GM10248 (cell line): ENCODE measurements around the gene RNF135.
"Not testable (repeated sequence)": the region's sequence is repeated elsewhere in the genome, so short reads cannot be mapped to it uniquely, and the experiment has no call there.

Experiments
- CTCF ChIA-PET: fragments of 300-600 bp; sonication (Branson Sonifier 250); formaldehyde crosslinking; extraction: SDS; loops from one replicate; lab custom pipeline; 2021; ENCODE audit warnings: antibody characterized with exemption; lab: Yijun Ruan, JAX
- POLR2A ChIA-PET: fragments of 350-650 bp; sonication (Branson Sonifier 250); formaldehyde crosslinking; extraction: SDS; loops from one replicate; lab custom pipeline; 2020; ENCODE audit warnings: antibody characterized with exemption; lab: Yijun Ruan, JAX
- DNase-seq: peaks from one replicate; pipeline ENCODE4 v3.0.0; 2012; ENCODE audit errors: extremely low spot score
- CTCF ChIP-seq: IDR thresholded peaks from 2 replicates; pipeline ENCODE4 v1.5.1; 2012; ENCODE audit warnings: mild to moderate bottlenecking, low read depth; ENCODE audit errors: extremely low read depth, missing control alignments, control extremely low read depth

RNF135 gene

GRCh38 chr17:31004160-31004559 lies 33.3 kb downstream of the RNF135 start:
- no peak for TF ChIP-seq CTCF
- POLR2A ChIA-PET: no interaction called here
- no peak for DNase-seq
- CTCF ChIA-PET: interaction anchor here (1.6 kb wide), 1 partner anchor 212 kb away, joined by 5 read pairs; no protein-coding TSS in a partner anchor

- POLR2A ChIA-PET: no interaction called here
- DNase-seq: no peak
Measured at GRCh38 chr17:31007695-31008373, 37.0 kb downstream of the RNF135 start.

GRCh38 chr17:31008374-31009041 lies 37.7 kb downstream of the RNF135 start:
- POLR2A ChIA-PET: interaction anchor here (0.6 kb wide), 1 partner anchor 108 kb away, joined by 3 read pairs; no protein-coding TSS in a partner anchor
- CTCF ChIA-PET: interaction anchor here (1.0 to 1.7 kb wide), 2 partner anchors 38 to 207 kb away, joined by 3 to 5 read pairs; partner anchors contain the start of gene RNF135
- peak; percentile 77 for DNase-seq
- no peak for TF ChIP-seq CTCF

More at GRCh38 chr17:31007695-31008373, 37.0 kb downstream of the RNF135 start:
- TF ChIP-seq CTCF: no peak
- CTCF ChIA-PET: interaction anchor here (1.0 to 1.7 kb wide), 3 partner anchors 8 to 208 kb away, joined by 3 to 5 read pairs (median 3); partner anchors contain the start of gene RNF135

GRCh38 chr17:31009042-31009702 lies 38.3 kb downstream of the RNF135 start:
- not testable (repeated sequence) for DNase-seq
- CTCF ChIA-PET: interaction anchor here (1.0 to 1.7 kb wide), 2 partner anchors 38 to 206 kb away, joined by 3 to 5 read pairs; partner anchors contain the start of gene RNF135
- POLR2A ChIA-PET: interaction anchor here (0.6 kb wide), 1 partner anchor 108 kb away, joined by 3 read pairs; no protein-coding TSS in a partner anchor

GRCh38 chr17:31010014-31010413 lies 39.2 kb downstream of the RNF135 start:
- DNase-seq, CTCF ChIA-PET, POLR2A ChIA-PET: not testable (repeated sequence)

GRCh38 chr17:31013844-31014243 lies 43.0 kb downstream of the RNF135 start:
- DNase-seq: no peak
- POLR2A ChIA-PET: no interaction called here
- no peak for TF ChIP-seq CTCF
- CTCF ChIA-PET: interaction anchor here (2.5 kb wide), 1 partner anchor 202 kb away, joined by 14 read pairs; no protein-coding TSS in a partner anchor

- TF ChIP-seq CTCF: peak; percentile 8
- POLR2A ChIA-PET: no interaction called here
- CTCF ChIA-PET: interaction anchor here (1.1 to 2.1 kb wide), 5 partner anchors 8 to 200 kb away, joined by 3 to 18 read pairs (median 4); no protein-coding TSS in a partner anchor
Measured at GRCh38 chr17:31015639-31016038, 44.8 kb downstream of the RNF135 start.

More at GRCh38 chr17:31015639-31016038, 44.8 kb downstream of the RNF135 start:
- no peak for DNase-seq
